Neutrophil (primary cell): ENCODE data around the gene BCR.

Source experiments
- H3K27ac ChIP-seq: fragments of 200-600 bp; sonication (generic); 2 replicates; pipeline ENCODE4 v1.5.1; 2016; ENCODE audit warnings: mild to moderate bottlenecking, moderate library complexity
- H3K27me3 ChIP-seq: fragments of 200-600 bp; sonication (generic); 2 replicates; pipeline ENCODE4 v1.6.0; 2016; ENCODE audit warnings: mild to moderate bottlenecking
- H3K36me3 ChIP-seq: fragments of 200-600 bp; sonication (generic); 2 replicates; pipeline ENCODE4 v1.5.1; 2017
- H3K4me1 ChIP-seq, 2 experiments: fragments of 200-600 bp in 1 of 2; sonication (generic) in 1 of 2; 1 replicate in 1 of 2; 2 replicates in 1 of 2; pipeline versions ENCODE4 v1.5.1 to v1.6.1; 2013 to 2016; ENCODE audit warnings: low read depth in 1 of 2, low read length in 1 of 2, mild to moderate bottlenecking in 1 of 2, moderate library complexity in 1 of 2; ENCODE audit not compliant: control insufficient read depth in 1 of 2, insufficient read depth in 1 of 2
- H3K4me3 ChIP-seq, 2 experiments: fragments of 200-600 bp in 1 of 2; sonication (generic) in 1 of 2; 1 replicate in 1 of 2; 2 replicates in 1 of 2; pipeline ENCODE4 v1.5.1; 2013 to 2016; ENCODE audit warnings: low read depth in 1 of 2, low read length in 1 of 2, mild to moderate bottlenecking in 1 of 2, moderate library complexity in 1 of 2
- H3K9me3 ChIP-seq: fragments of 200-600 bp; sonication (generic); 2 replicates; pipeline ENCODE4 v1.5.1; 2016
- CTCF ChIP-seq: fragments of 200-600 bp; sonication (generic); IDR thresholded peaks from 2 replicates; pipeline ENCODE4 v1.5.1; 2016; ENCODE audit warnings: antibody characterized with exemption

The BCR gene

GRCh38 chr22:23227380-23227779 is 47.1 kb downstream of the BCR start:
- Histone ChIP-seq H3K9me3 (no peaks in the 10 kb centered on the region), H3K27me3 (no peaks in the 10 kb centered on the region), H3K27ac (peak overlapping the region; percentile 68), H3K4me1 (peaks cover 56 to 58% of the 10 kb centered on the region in 2 experiments), H3K4me3 (no peak overlapping the region), H3K36me3 (no peaks in the 10 kb centered on the region)
- TF ChIP-seq CTCF, result no peak

GRCh38 chr22:23228503-23228902 is 48.2 kb downstream of the BCR start:
- no peak for TF ChIP-seq CTCF
- Histone ChIP-seq H3K4me3 (no peak overlapping the region), H3K27me3 (no peaks in the 10 kb centered on the region), H3K27ac (no peak overlapping the region), H3K36me3 (no peaks in the 10 kb centered on the region), H3K4me1 (peaks cover 56 to 57% of the 10 kb centered on the region in 2 experiments), H3K9me3 (no peaks in the 10 kb centered on the region)

GRCh38 chr22:23229646-23230045 is 49.3 kb downstream of the BCR start:
- H3K36me3 ChIP-seq, result no peaks in the 10 kb centered on the region
- no peak for TF ChIP-seq CTCF
- no peak overlapping the region for H3K27ac ChIP-seq
- H3K9me3 ChIP-seq, result no peaks in the 10 kb centered on the region
- peaks cover 49 to 54% of the 10 kb centered on the region in 2 experiments for H3K4me1 ChIP-seq
- H3K27me3 ChIP-seq, result no peaks in the 10 kb centered on the region
- H3K4me3 ChIP-seq, result no peak overlapping the region

GRCh38 chr22:23230348-23231068 is 50.2 kb downstream of the BCR start:
- no peak overlapping the region for H3K4me3 ChIP-seq
- no peak for TF ChIP-seq CTCF
- no peak overlapping the region for H3K27ac ChIP-seq
- no peaks in the 10 kb centered on the region for H3K36me3 ChIP-seq
- no peaks in the 10 kb centered on the region for H3K27me3 ChIP-seq
- peaks cover 40 to 46% of the 10 kb centered on the region in 2 experiments for H3K4me1 ChIP-seq
- no peaks in the 10 kb centered on the region for H3K9me3 ChIP-seq

GRCh38 chr22:23231471-23232093 is 51.3 kb downstream of the BCR start:
- peaks cover 29 to 35% of the 10 kb centered on the region in 2 experiments for H3K4me1 ChIP-seq
- no peak overlapping the region for H3K4me3 ChIP-seq
- H3K27me3 ChIP-seq, result no peaks in the 10 kb centered on the region
- no peaks in the 10 kb centered on the region for H3K36me3 ChIP-seq
- no peaks in the 10 kb centered on the region for H3K9me3 ChIP-seq
- no peak for TF ChIP-seq CTCF
- H3K27ac ChIP-seq, result no peak overlapping the region
